Central memory CD8-positive, alpha-beta T cell (primary cell): ENCODE measurements around the gene RAP1GAP.

ENCODE experiments used
- ATAC-seq: fragments of 150-1000 bp; cut with Tn5 transposase; replicated peaks from 2 replicates; pipeline ENCODE4 v1.10.0; 2022; ENCODE audit warnings: mild to moderate bottlenecking, moderate FRiP score, moderate number of reproducible peaks; ENCODE audit not compliant: poor library complexity, severe bottlenecking; ENCODE audit errors: extremely low read depth
- DNase-seq, 2 donors: peaks; one replicate each; pipeline ENCODE4 v3.0.0; 2021; ENCODE audit warnings: low spot score in 2 of 2
- H3K27ac Mint-ChIP-seq: one replicate; pipeline ENCODE4 v1.8.0; 2022; ENCODE audit warnings: low read depth, mild to moderate bottlenecking, moderate library complexity, mixed read lengths
- H3K27me3 Mint-ChIP-seq: one replicate; pipeline ENCODE4 v1.8.0; 2022; ENCODE audit warnings: mixed read lengths
- H3K36me3 Mint-ChIP-seq: one replicate; pipeline ENCODE4 v1.8.0; 2022; ENCODE audit warnings: mild to moderate bottlenecking, moderate library complexity, mixed read lengths; ENCODE audit not compliant: insufficient read depth
- H3K4me1 Mint-ChIP-seq: one replicate; pipeline ENCODE4 v1.8.0; 2022; ENCODE audit warnings: mixed read lengths
- H3K4me3 Mint-ChIP-seq: one replicate; pipeline ENCODE4 v1.8.0; 2022; ENCODE audit warnings: mild to moderate bottlenecking, moderate library complexity, mixed read lengths
- H3K9me3 Mint-ChIP-seq: one replicate; pipeline ENCODE4 v1.8.0; 2022; ENCODE audit warnings: mixed read lengths

Gene RAP1GAP

DNA sequence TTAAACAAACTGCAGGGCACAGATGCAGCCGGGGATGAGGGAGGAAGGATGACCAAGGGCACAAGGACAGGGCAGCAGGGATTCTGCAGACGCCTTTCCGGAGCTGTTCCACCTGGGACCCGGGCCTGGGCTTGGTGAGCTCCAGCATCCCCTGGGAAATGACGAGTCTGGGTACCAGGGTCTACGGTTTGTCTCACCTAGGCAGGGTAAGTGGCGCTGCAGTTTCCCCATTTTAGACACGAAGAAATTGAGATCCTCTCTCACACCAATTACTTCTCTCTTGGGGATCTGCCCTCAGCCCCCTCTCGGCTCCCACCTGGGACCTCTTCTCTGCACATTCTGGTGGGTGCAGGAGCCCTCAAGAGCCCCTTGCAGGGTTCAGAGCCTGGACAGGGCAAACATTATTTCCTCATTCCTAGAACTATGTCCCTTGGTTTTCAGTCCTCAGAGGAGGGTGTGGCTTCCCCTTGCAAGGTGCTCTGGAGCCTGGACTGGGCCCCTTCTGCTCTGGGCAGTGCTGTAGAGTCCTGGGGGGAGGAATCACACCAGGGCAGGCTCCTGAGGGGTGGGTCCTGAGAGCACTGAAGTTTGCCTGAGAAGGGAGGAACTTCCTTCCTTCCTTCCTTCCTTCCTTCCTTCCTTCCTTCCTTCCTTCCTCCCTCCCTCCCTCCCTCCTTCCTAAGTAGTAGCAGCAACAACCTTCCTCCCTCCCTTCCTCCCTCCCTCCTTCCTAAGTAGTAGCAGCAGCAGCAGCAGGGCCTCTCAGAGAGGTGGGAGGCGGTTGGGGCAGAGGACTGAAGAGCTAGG is 16.0 kb downstream of the RAP1GAP start:
- no peak for DNase-seq
- peaks cover 24% of the 10 kb centered on the region for H3K27me3 Mint-ChIP-seq

GRCh38 chr1:21652101-21652936 is 16.8 kb downstream of the RAP1GAP start:
- DNase-seq = no peak
- Mint-ChIP-seq H3K36me3 (peaks cover 3% of the 10 kb centered on the region), H3K27ac (no peak overlapping the region), H3K9me3 (no peaks in the 10 kb centered on the region), H3K4me3 (peak overlapping the region; percentile 80), H3K27me3 (peaks cover 32% of the 10 kb centered on the region), H3K4me1 (peaks cover 15% of the 10 kb centered on the region)
- ATAC-seq = no peak

More for the DNA sequence above, 16.0 kb downstream of the RAP1GAP start:
- ATAC-seq = no peak
- peaks cover 15% of the 10 kb centered on the region for H3K4me1 Mint-ChIP-seq
- no peaks in the 10 kb centered on the region for H3K9me3 Mint-ChIP-seq
- no peak overlapping the region for H3K27ac Mint-ChIP-seq
- H3K4me3 Mint-ChIP-seq = peak overlapping the region; percentile 80
- peaks cover 3% of the 10 kb centered on the region for H3K36me3 Mint-ChIP-seq

DNA sequence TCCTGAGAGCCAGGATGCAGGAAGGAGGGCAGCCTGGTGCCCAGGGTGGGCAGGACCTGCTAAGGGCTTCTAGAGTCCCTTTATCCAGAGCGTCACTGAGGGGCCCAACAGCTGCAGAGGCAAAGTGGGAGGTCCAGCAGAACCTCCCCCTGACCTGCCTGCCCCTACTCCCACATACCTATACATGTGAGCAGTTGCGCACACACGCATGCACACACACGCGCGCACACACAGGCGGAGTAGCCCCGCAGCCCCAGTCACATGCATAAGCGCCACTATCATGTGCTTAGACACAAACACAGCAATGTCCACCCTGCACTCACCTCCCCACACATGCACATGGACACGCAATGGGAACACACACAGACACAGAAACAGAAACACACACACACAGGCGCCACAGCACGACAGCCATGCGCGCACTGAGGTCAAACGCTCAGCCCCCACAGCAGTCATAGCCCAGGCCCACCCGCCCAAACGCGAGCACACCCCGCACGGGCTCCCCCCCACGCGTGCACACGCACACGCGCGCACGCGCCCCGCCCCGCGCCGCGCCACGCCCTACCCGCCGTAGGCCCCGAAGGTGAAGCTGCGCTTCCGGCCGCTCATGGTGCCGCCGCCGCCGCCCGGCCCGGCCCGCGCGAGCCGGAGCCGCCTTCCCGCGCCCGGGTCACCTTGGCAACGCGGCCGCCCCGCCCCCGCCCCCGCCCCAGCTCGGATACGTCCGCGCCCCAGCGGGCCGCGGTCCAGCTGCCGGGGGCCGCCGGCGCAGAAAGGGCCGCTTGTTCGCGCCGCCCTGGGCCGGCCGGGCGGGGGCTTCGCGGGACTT is 17.7 kb downstream of the RAP1GAP start:
- H3K9me3 Mint-ChIP-seq = no peaks in the 10 kb centered on the region
- H3K4me1 Mint-ChIP-seq = peaks cover 15% of the 10 kb centered on the region
- peak overlapping the region; percentile 80 for H3K4me3 Mint-ChIP-seq
- ATAC-seq = peak; percentile 46
- DNase-seq = no peak
- no peak overlapping the region for H3K27ac Mint-ChIP-seq
- no peaks in the 10 kb centered on the region for H3K36me3 Mint-ChIP-seq
- H3K27me3 Mint-ChIP-seq = peaks cover 41% of the 10 kb centered on the region

DNA sequence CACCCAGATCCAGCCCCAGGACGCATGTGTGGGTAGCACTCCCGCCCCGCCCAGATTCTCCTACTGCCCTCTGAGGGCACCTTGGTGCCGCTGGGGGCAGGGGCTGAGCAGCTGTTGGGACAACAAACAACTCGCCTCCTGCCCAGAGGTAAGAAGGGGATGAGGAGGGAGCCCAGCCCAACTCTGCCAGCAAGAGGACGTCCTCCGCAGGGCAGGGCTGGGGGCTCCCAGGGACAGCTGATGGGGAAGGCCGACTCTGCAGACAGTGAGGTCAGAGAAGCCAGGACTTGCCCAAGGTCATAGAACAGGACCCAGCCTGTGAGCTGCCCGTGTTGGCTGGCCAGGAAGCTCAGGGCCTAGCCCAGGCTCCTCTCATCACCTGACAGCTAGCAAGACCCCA is 18.8 kb downstream of the RAP1GAP start:
- DNase-seq (no peak), ATAC-seq (no peak)
- peaks cover 15% of the 10 kb centered on the region for H3K4me1 Mint-ChIP-seq
- no peaks in the 10 kb centered on the region for H3K9me3 Mint-ChIP-seq
- H3K27ac Mint-ChIP-seq = no peak overlapping the region
- H3K36me3 Mint-ChIP-seq = no peaks in the 10 kb centered on the region
- no peak overlapping the region for H3K4me3 Mint-ChIP-seq
- peaks cover 51% of the 10 kb centered on the region for H3K27me3 Mint-ChIP-seq

DNA sequence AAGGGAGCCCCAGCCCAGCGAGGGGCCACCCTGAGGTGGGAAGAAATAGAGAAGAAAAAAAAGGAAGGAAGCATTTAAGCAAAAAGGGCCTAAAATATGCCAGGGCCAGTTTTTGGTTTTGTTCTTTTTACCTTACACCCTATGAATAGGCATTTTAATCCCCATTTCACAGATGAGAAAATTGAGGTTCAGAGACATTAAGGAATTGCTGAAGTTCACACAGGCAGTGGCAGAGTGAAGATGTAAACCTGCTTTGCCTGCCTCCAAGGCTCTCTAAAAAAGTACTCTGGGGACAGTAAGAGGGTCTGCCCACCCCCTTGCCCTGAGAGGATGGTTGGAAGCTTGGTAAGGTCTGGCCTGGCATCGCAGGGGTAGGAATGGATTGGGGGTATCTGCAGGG is 19.8 kb downstream of the RAP1GAP start:
- H3K9me3 Mint-ChIP-seq = no peaks in the 10 kb centered on the region
- H3K27me3 Mint-ChIP-seq = peaks cover 58% of the 10 kb centered on the region
- no peak for DNase-seq
- no peak overlapping the region for H3K27ac Mint-ChIP-seq
- no peak overlapping the region for H3K4me3 Mint-ChIP-seq
- H3K4me1 Mint-ChIP-seq = peaks cover 15% of the 10 kb centered on the region
- no peak for ATAC-seq
- no peaks in the 10 kb centered on the region for H3K36me3 Mint-ChIP-seq

DNA sequence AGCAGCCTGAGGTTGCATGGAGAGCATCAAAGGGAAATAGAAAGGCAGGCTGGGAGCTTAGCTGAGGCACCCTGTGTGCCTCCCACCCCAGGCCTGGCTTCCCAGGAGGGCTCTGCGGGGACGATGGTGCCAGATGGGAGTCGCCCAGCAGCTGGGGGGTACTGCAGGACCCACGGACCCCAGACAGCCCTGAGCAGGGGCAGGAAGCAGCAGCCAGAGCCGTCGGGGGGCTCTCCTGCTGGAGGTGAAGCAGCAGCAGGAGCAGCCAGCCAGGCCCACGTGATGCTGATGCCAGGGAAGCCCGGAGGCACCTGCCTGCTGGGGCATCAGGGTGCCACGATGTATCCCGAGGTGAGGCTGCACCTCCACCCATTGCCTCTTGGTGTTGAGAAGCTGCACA is 20.4 kb downstream of the RAP1GAP start:
- Mint-ChIP-seq H3K27ac (no peak overlapping the region), H3K4me1 (peaks cover 15% of the 10 kb centered on the region), H3K27me3 (peaks cover 63% of the 10 kb centered on the region), H3K9me3 (no peaks in the 10 kb centered on the region), H3K4me3 (peak overlapping the region; percentile 30), H3K36me3 (no peaks in the 10 kb centered on the region)
- DNase-seq (no peak), ATAC-seq (no peak)

- Mint-ChIP-seq H3K4me3 (peak overlapping the region; percentile 30), H3K36me3 (no peaks in the 10 kb centered on the region), H3K4me1 (peaks cover 15% of the 10 kb centered on the region), H3K27ac (no peak overlapping the region), H3K9me3 (no peaks in the 10 kb centered on the region), H3K27me3 (peaks cover 68% of the 10 kb centered on the region)
- DNase-seq (no peak), ATAC-seq (no peak)
Measured at GRCh38 chr1:21648352-21648730, 20.8 kb downstream of the RAP1GAP start.

- Mint-ChIP-seq H3K4me3 (no peak overlapping the region), H3K36me3 (no peaks in the 10 kb centered on the region), H3K9me3 (no peaks in the 10 kb centered on the region), H3K27me3 (peaks cover 71% of the 10 kb centered on the region), H3K27ac (no peak overlapping the region), H3K4me1 (peaks cover 14% of the 10 kb centered on the region)
- no peak for ATAC-seq
- DNase-seq = no peak
Measured at GRCh38 chr1:21647431-21648351, 21.5 kb downstream of the RAP1GAP start.

DNA sequence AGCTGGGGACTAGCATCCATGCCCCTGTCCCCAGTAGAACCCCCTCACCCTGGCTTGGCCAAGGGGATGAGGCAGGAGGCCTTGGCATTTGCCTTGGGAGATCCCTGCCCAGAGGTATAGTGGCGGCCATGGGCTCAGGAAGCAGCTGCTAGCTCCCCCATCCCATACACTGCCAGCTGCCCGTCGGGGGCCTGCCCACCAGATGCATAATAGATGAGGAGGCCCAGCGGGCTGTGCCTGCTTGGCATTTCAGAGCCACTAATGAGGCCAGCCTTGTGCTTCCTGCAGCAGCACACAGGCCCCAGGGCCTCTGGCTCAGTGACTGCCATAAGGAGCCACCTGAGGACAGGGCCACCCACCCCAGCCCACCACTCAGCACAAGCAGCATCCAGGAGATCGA is 23.6 kb downstream of the RAP1GAP start:
- Mint-ChIP-seq H3K36me3 (no peaks in the 10 kb centered on the region), H3K4me1 (no peaks in the 10 kb centered on the region), H3K27ac (no peak overlapping the region), H3K27me3 (peaks cover 82% of the 10 kb centered on the region), H3K4me3 (no peak overlapping the region), H3K9me3 (no peaks in the 10 kb centered on the region)
- ATAC-seq = no peak
- no peak for DNase-seq

DNA sequence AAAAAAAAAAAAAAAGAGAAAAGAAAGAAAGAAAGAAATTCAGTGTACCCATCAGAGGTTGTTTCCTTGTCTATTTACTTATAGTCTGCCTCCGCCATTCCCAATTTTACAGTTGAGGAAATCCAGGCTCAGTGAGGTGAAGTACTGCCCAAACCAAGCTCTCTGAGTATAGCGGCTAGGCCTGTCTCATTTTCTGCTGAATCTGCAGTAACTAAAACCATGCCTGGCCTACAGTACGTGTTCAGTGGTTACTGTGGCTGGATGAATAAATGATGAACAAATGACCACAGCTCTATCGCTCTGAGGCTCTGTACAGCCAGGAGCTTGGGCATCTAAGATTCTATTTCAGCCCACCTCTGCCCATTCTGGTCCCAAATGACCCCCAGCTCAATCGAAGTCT is 24.3 kb downstream of the RAP1GAP start:
- H3K27ac Mint-ChIP-seq = no peak overlapping the region
- no peak for ATAC-seq
- no peaks in the 10 kb centered on the region for H3K9me3 Mint-ChIP-seq
- no peak for DNase-seq
- no peak overlapping the region for H3K4me3 Mint-ChIP-seq
- H3K4me1 Mint-ChIP-seq = no peaks in the 10 kb centered on the region
- peaks cover 88% of the 10 kb centered on the region for H3K27me3 Mint-ChIP-seq
- no peaks in the 10 kb centered on the region for H3K36me3 Mint-ChIP-seq

DNA sequence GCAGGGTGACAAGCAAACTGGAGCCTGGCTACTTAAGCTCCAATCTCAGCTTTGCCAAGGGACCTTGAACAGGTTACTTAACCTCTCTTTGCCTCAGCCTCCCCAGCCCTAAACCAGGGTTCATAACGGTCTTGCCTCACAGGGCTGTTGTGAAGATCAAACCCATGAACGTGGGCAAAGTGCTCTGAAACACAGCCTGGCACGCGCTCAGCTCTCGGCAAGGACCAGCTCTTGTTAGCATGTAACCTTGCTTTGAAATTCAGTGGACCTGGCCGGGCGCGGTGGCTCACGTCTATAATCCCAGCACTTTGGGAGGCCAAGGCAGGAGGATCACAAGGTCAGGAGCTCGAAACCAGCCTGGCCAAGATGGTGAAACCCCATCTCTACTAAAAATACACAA is 24.8 kb downstream of the RAP1GAP start:
- no peak overlapping the region for H3K4me3 Mint-ChIP-seq
- no peaks in the 10 kb centered on the region for H3K4me1 Mint-ChIP-seq
- no peak for ATAC-seq

GRCh38 chr1:21643624-21644023 is 25.5 kb downstream of the RAP1GAP start:
- H3K27ac Mint-ChIP-seq = no peak overlapping the region
- DNase-seq (no peak), ATAC-seq (no peak)
- no peaks in the 10 kb centered on the region for H3K36me3 Mint-ChIP-seq
- no peaks in the 10 kb centered on the region for H3K4me1 Mint-ChIP-seq
- no peaks in the 10 kb centered on the region for H3K9me3 Mint-ChIP-seq
- H3K27me3 Mint-ChIP-seq = peaks cover 83% of the 10 kb centered on the region
- no peak overlapping the region for H3K4me3 Mint-ChIP-seq

More for the DNA sequence above, 24.8 kb downstream of the RAP1GAP start:
- no peak overlapping the region for H3K27ac Mint-ChIP-seq
- H3K27me3 Mint-ChIP-seq = peaks cover 91% of the 10 kb centered on the region
- no peak for DNase-seq
- H3K9me3 Mint-ChIP-seq = no peaks in the 10 kb centered on the region
- H3K36me3 Mint-ChIP-seq = no peaks in the 10 kb centered on the region
